Measurements from ENCODE around the gene ZC3H7B. TPM values are rescaled to one million over a fixed set of nuclear protein-coding genes. Genes with fewer than 3 reads are reported as not detected.

The ZC3H7B gene
- total RNA-seq, 1 experiment from 2014 or later = 60.6 TPM

DNA sequence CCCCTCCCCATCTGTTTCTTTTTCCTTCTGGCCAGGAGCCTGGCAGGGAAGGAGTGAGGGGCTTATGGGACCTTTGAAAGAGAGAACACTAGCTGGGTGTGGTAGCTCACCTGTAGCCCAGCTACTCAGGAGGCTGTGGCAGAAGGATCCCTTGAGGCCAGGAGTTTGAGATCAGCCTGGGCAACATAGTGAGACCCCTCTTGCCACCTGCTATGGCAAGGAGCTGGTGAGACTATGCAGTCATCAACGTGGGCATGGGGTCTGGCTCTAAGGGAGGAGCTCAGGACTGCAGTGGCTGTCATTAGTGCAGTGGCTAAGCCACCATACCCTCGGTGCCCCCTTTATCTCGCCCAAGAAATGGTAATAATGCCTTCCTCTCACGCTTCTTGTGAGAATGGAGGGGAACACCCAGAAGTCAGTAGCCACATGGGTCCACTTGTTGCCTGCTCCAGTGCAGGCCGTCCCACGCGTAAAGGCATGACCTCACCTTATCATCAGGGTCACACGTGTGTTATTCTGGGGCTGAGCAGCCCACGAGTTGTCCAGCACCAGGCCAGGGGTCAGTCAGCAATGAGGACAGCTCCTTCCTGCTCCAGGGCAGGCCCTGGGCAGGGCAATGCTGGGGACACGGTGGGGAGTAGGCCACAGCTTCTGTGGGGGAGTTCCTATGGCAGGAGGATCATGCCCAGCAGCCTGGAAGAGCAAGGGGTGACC is 52.7 kb downstream of the ZC3H7B start:
- peaks cover 7% of the 10 kb centered on the region for H3K36me3 ChIP-seq (ENCODE audit: control insufficient read depth, insufficient read depth, low read length)
- ChIA-PET POLR2A (interaction anchor here (0.9 kb wide), 1 partner anchor 27 kb away, joined by 7 read pairs; the partner anchor contains the start of gene TEF), CTCF (no interaction called here)
- H3K4me1 ChIP-seq = peaks cover 46% of the 10 kb centered on the region
- Mint-ChIP-seq H3K27me3 (ENCODE audit: insufficient read depth, unreplicated experiment) (no peaks in the 10 kb centered on the region), H3K4me3 (ENCODE audit: unreplicated experiment) (no peak overlapping the region), H3K4me1 (ENCODE audit: low read depth, unreplicated experiment) (peaks cover 24% of the 10 kb centered on the region), H3K36me3 (ENCODE audit: insufficient read depth, unreplicated experiment) (peaks cover 61% of the 10 kb centered on the region), H3K9me3 (ENCODE audit: unreplicated experiment) (no peaks in the 10 kb centered on the region), H3K27ac (ENCODE audit: unreplicated experiment) (peak overlapping the region; percentile 37)
- no peaks in the 10 kb centered on the region for H3K27me3 ChIP-seq (replicated peaks; ENCODE audit: control insufficient read depth, insufficient read depth, low read length)
- BruUV-seq (replicated peaks) = no TSS peak
- TF ChIP-seq, protein P1, sequence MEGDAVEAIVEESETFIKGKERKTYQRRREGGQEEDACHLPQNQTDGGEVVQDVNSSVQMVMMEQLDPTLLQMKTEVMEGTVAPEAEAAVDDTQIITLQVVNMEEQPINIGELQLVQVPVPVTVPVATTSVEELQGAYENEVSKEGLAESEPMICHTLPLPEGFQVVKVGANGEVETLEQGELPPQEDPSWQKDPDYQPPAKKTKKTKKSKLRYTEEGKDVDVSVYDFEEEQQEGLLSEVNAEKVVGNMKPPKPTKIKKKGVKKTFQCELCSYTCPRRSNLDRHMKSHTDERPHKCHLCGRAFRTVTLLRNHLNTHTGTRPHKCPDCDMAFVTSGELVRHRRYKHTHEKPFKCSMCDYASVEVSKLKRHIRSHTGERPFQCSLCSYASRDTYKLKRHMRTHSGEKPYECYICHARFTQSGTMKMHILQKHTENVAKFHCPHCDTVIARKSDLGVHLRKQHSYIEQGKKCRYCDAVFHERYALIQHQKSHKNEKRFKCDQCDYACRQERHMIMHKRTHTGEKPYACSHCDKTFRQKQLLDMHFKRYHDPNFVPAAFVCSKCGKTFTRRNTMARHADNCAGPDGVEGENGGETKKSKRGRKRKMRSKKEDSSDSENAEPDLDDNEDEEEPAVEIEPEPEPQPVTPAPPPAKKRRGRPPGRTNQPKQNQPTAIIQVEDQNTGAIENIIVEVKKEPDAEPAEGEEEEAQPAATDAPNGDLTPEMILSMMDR (IDR thresholded peaks at IDR 0.05; ENCODE audit: insufficient read depth in 1 of 2, low read depth in 1 of 2, low read length in 1 of 2, severe bottlenecking in 1 of 2, unreplicated experiment in 1 of 2) = no peak
- intact Hi-C loops (cut with micrococcal nuclease; ENCODE audit: unreplicated experiment) = no loop called here
- no peak overlapping the region for H3K4me3 ChIP-seq (ENCODE audit: low read depth, low read length)
- no peak for DNase-seq
- H3K9me3 ChIP-seq = no peaks in the 10 kb centered on the region

DNA sequence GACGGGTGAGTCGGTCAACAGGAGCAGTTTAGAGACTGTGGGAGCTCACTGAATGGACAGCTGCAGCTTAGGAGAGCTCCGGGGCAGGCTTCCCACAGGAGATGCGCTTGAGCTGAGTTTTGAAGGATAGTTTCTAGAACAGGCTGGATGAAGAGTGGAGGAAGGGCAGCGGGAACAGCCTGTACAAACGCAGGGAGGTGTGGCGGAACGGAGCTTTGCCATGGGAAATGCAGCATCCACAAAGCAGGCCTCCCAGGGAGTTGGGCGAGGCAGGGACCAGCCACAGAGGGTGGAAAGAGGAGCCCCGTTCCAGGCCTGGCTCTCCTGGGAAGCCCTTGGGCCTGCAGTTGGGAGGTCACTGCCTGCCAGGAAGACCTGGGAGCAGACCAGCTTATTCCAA is 53.7 kb downstream of the ZC3H7B start:
- no peaks in the 10 kb centered on the region for H3K27me3 ChIP-seq (replicated peaks; ENCODE audit: control insufficient read depth, insufficient read depth, low read length)
- no peak overlapping the region for H3K4me3 ChIP-seq (ENCODE audit: low read depth, low read length)
- DNase-seq = no peak
- TF ChIP-seq, protein P1 (IDR thresholded peaks at IDR 0.05; ENCODE audit: insufficient read depth in 1 of 2, low read depth in 1 of 2, low read length in 1 of 2, severe bottlenecking in 1 of 2, unreplicated experiment in 1 of 2) = no peak
- no TSS peak for BruUV-seq (replicated peaks)
- ChIA-PET POLR2A (interaction anchor here (0.9 kb wide), 1 partner anchor 26 kb away, joined by 7 read pairs; the partner anchor contains the start of gene TEF), CTCF (no interaction called here)
- Mint-ChIP-seq H3K9me3 (ENCODE audit: unreplicated experiment) (no peaks in the 10 kb centered on the region), H3K4me3 (ENCODE audit: unreplicated experiment) (no peak overlapping the region), H3K4me1 (ENCODE audit: low read depth, unreplicated experiment) (peaks cover 28% of the 10 kb centered on the region), H3K27ac (ENCODE audit: unreplicated experiment) (no peak overlapping the region), H3K36me3 (ENCODE audit: insufficient read depth, unreplicated experiment) (peaks cover 62% of the 10 kb centered on the region), H3K27me3 (ENCODE audit: insufficient read depth, unreplicated experiment) (no peaks in the 10 kb centered on the region)
- peaks cover 42% of the 10 kb centered on the region for H3K4me1 ChIP-seq
- H3K9me3 ChIP-seq = no peaks in the 10 kb centered on the region
- intact Hi-C loops (cut with micrococcal nuclease; ENCODE audit: unreplicated experiment) = no loop called here
- peaks cover 7% of the 10 kb centered on the region for H3K36me3 ChIP-seq (ENCODE audit: control insufficient read depth, insufficient read depth, low read length)

DNA sequence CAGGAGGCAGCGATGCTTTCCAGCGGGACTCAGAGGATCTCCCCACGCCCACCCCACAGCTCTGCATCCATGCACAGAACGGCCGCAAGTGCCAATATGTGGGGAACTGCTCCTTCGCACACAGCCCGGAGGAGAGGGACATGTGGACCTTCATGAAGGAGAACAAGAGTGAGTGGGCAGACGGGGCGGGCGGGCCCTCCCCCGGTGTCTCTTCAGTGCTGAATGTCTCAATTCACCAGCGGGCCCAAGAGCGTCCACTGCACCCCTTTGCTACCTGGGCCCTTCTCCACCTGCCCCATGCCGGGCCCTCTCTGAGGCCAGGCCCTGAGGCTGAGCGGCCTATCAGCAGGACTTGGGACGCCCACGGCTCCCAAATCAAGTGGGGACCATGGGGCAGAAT is 54.6 kb downstream of the ZC3H7B start:
- no TSS peak for BruUV-seq (replicated peaks)
- no peak overlapping the region for H3K27ac Mint-ChIP-seq (ENCODE audit: unreplicated experiment)
- peaks cover 7% of the 10 kb centered on the region for H3K36me3 ChIP-seq (ENCODE audit: control insufficient read depth, insufficient read depth, low read length)
- ChIA-PET POLR2A (no interaction called here), CTCF (no interaction called here)
- peaks cover 41% of the 10 kb centered on the region for H3K4me1 ChIP-seq
- no peaks in the 10 kb centered on the region for H3K27me3 Mint-ChIP-seq (ENCODE audit: insufficient read depth, unreplicated experiment)
- H3K9me3 Mint-ChIP-seq (ENCODE audit: unreplicated experiment) = no peaks in the 10 kb centered on the region
- peaks cover 59% of the 10 kb centered on the region for H3K36me3 Mint-ChIP-seq (ENCODE audit: insufficient read depth, unreplicated experiment)
- H3K27me3 ChIP-seq (replicated peaks; ENCODE audit: control insufficient read depth, insufficient read depth, low read length) = no peaks in the 10 kb centered on the region
- TF ChIP-seq, protein P1 (IDR thresholded peaks at IDR 0.05; ENCODE audit: insufficient read depth in 1 of 2, low read depth in 1 of 2, low read length in 1 of 2, severe bottlenecking in 1 of 2, unreplicated experiment in 1 of 2) = no peak
- intact Hi-C loops (cut with micrococcal nuclease; ENCODE audit: unreplicated experiment) = no loop called here
- no peaks in the 10 kb centered on the region for H3K9me3 ChIP-seq
- H3K4me3 Mint-ChIP-seq (ENCODE audit: unreplicated experiment) = no peak overlapping the region
- DNase-seq = no peak
- peaks cover 19% of the 10 kb centered on the region for H3K4me1 Mint-ChIP-seq (ENCODE audit: low read depth, unreplicated experiment)
- no peak overlapping the region for H3K4me3 ChIP-seq (ENCODE audit: low read depth, low read length)
